Stimulated activated CD4-positive, alpha-beta T cell treated with anti-CD3 and anti-CD28 coated beads, TNF-alpha, amount 100 ng/mL, for 1 hour (primary cell): ENCODE measurements around the gene TRIO.
"Not testable (repeated sequence)": the region's sequence is repeated elsewhere in the genome, so short reads cannot be mapped to it uniquely, and the experiment has no call there.

ENCODE experiments used
- DNase-seq, 3 donors: peaks; one replicate each; pipeline ENCODE4 v3.0.0-alpha.2; 2020; ENCODE audit warnings: low read depth in 3 of 3, low spot score in 1 of 3

The TRIO gene

GRCh38 chr5:14428302-14429081, 285.4 kb downstream of the TRIO start:
- no peak for DNase-seq

GRCh38 chr5:14429101-14430050, 286.2 kb downstream of the TRIO start:
- DNase-seq: no peak

GRCh38 chr5:14431534-14431933, 288.4 kb downstream of the TRIO start:
- no peak for DNase-seq

- DNase-seq: no peak
Observed at GRCh38 chr5:14432931-14433589, 289.9 kb downstream of the TRIO start.

GRCh38 chr5:14435481-14435880, 292.3 kb downstream of the TRIO start:
- no peak for DNase-seq

GRCh38 chr5:14436122-14436521, 293.0 kb downstream of the TRIO start:
- not testable (repeated sequence) for DNase-seq

- DNase-seq: no peak
Observed at GRCh38 chr5:14436801-14437542, 293.8 kb downstream of the TRIO start.

GRCh38 chr5:14438195-14438606, 295.1 kb downstream of the TRIO start:
- no peak for DNase-seq

GRCh38 chr5:14439087-14439871, 296.1 kb downstream of the TRIO start:
- no peak for DNase-seq

GRCh38 chr5:14440223-14440581, 297.1 kb downstream of the TRIO start:
- no peak for DNase-seq

- no peak for DNase-seq
Observed at GRCh38 chr5:14440582-14441431, 297.7 kb downstream of the TRIO start.

- DNase-seq: no peak
Observed at GRCh38 chr5:14441641-14442040, 298.5 kb downstream of the TRIO start.

- DNase-seq: no peak
Observed at GRCh38 chr5:14442536-14442935, 299.4 kb downstream of the TRIO start.

- no peak for DNase-seq
Observed at GRCh38 chr5:14443671-14444093, 300.5 kb downstream of the TRIO start.

GRCh38 chr5:14444161-14444560, 301.0 kb downstream of the TRIO start:
- DNase-seq: no peak

GRCh38 chr5:14445013-14445412, 301.9 kb downstream of the TRIO start:
- DNase-seq: no peak

GRCh38 chr5:14445576-14446290, 302.6 kb downstream of the TRIO start:
- DNase-seq: no peak
